Upper lobe of left lung (tissue), 4 donors: ENCODE measurements around the gene KCNK2.

Experiments used
- EP300 ChIP-seq, 4 donors: sonication (generic); formaldehyde crosslinking; IDR thresholded peaks; one replicate each; pipeline ENCODE4 v1.5.1; 2017; ENCODE audit warnings: antibody characterized with exemption in 4 of 4, control low read depth in 2 of 4
- POLR2A ChIP-seq, 4 donors: fragments of 450-650 bp; IDR thresholded peaks; one replicate each; pipeline ENCODE4 v1.5.1; 2016 to 2017; ENCODE audit warnings: antibody characterized with exemption in 4 of 4, mild to moderate bottlenecking in 2 of 4
- TF ChIP-seq, protein P1 (sequence below), 6 experiments: fragments of 450-650 bp in 4 of 6; fragments of 200-600 bp in 2 of 6; sonication (generic) in 2 of 6; IDR thresholded peaks; one replicate each; pipeline ENCODE4 v1.5.1; 2016 to 2019; ENCODE audit warnings: antibody characterized with exemption in 6 of 6

- no peak for TF ChIP-seq EP300 (IDR thresholded peaks at IDR 0.05)
- TF ChIP-seq POLR2A (IDR thresholded peaks at IDR 0.05) = no peak
- TF ChIP-seq, protein P1, sequence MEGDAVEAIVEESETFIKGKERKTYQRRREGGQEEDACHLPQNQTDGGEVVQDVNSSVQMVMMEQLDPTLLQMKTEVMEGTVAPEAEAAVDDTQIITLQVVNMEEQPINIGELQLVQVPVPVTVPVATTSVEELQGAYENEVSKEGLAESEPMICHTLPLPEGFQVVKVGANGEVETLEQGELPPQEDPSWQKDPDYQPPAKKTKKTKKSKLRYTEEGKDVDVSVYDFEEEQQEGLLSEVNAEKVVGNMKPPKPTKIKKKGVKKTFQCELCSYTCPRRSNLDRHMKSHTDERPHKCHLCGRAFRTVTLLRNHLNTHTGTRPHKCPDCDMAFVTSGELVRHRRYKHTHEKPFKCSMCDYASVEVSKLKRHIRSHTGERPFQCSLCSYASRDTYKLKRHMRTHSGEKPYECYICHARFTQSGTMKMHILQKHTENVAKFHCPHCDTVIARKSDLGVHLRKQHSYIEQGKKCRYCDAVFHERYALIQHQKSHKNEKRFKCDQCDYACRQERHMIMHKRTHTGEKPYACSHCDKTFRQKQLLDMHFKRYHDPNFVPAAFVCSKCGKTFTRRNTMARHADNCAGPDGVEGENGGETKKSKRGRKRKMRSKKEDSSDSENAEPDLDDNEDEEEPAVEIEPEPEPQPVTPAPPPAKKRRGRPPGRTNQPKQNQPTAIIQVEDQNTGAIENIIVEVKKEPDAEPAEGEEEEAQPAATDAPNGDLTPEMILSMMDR (IDR thresholded peaks at IDR 0.05) = no peak
Observed at GRCh38 chr1:215146240-215146975, 63.9 kb downstream of the KCNK2 start.
